Breast epithelium (tissue), 4 donors: Measurements from ENCODE around the gene BSND. TPM values are rescaled to one million over a fixed set of nuclear protein-coding genes. Genes with fewer than 3 reads are reported as not detected.

ENCODE experiments used
- DNase-seq, 2 donors: peaks; one replicate each; pipeline ENCODE4 v3.0.0-alpha.2; 2019; ENCODE audit warnings: low spot score in 2 of 2
- H3K27ac ChIP-seq, 2 donors: fragments of 200-600 bp; sonication (generic) in 1 of 2; one replicate each; pipeline ENCODE4 v1.5.1; 2016 to 2019; ENCODE audit warnings: mild to moderate bottlenecking in 1 of 2
- H3K27me3 ChIP-seq, 2 donors: fragments of 200-600 bp; sonication (generic) in 1 of 2; one replicate each; pipeline versions ENCODE4 v1.5.1 to v1.6.0; 2017 to 2019; ENCODE audit warnings: control low read depth in 1 of 2, mild to moderate bottlenecking in 1 of 2
- H3K36me3 ChIP-seq: fragments of 200-600 bp; one replicate; pipeline ENCODE4 v1.5.1; 2019
- H3K4me1 ChIP-seq, 2 donors: fragments of 200-600 bp; sonication (generic); one replicate each; pipeline ENCODE4 v1.5.1; 2016 to 2019; ENCODE audit warnings: control low read depth in 1 of 2
- H3K4me3 ChIP-seq, 3 donors: fragments of 200-600 bp; sonication (generic); 1 replicate in 2 of 3; 2 replicates in 1 of 3; pipeline ENCODE4 v1.5.1; 2016 to 2019; ENCODE audit warnings: mild to moderate bottlenecking in 3 of 3, moderate library complexity in 2 of 3
- H3K9me3 ChIP-seq, 2 donors: fragments of 200-600 bp; sonication (generic) in 1 of 2; one replicate each; pipeline ENCODE4 v1.5.1; 2016 to 2019; ENCODE audit warnings: control low read depth in 1 of 2
- POLR2A ChIP-seq: fragments of 450-650 bp; IDR thresholded peaks from one replicate; pipeline ENCODE4 v1.6.1; 2016; ENCODE audit warnings: antibody characterized with exemption, mild to moderate bottlenecking, moderate library complexity
- POLR2AphosphoS5 ChIP-seq, 3 donors: sonication (generic); formaldehyde crosslinking; IDR thresholded peaks; one replicate each; pipeline ENCODE4 v1.6.1; 2017; ENCODE audit warnings: antibody characterized with exemption in 3 of 3
- intact Hi-C: fragments of 100-400 bp; cut with DNase I; formaldehyde crosslinking; loops from one replicate; pipeline ENCODE4 v1.15.1; 2023; ENCODE audit warnings: low total_unique reads
- total RNA-seq, 3 donors: library from RNA; depleted of rRNA; stranded (reverse); fragments of >200 nt; gene quantifications; one replicate each; pipeline ENCODE4 v1.1.0, GENCODE V29; 2016
- TF ChIP-seq, protein P1 (sequence below), 3 donors: fragments of 450-650 bp; IDR thresholded peaks; one replicate each; pipeline ENCODE4 v1.5.1; 2016 to 2017; ENCODE audit warnings: antibody characterized with exemption in 3 of 3, mild to moderate bottlenecking in 3 of 3, moderate library complexity in 3 of 3

The BSND gene
- total RNA-seq, 3 donors from 2014 or later = under 0.01 to 0.15 TPM; not detected in 1

DNA sequence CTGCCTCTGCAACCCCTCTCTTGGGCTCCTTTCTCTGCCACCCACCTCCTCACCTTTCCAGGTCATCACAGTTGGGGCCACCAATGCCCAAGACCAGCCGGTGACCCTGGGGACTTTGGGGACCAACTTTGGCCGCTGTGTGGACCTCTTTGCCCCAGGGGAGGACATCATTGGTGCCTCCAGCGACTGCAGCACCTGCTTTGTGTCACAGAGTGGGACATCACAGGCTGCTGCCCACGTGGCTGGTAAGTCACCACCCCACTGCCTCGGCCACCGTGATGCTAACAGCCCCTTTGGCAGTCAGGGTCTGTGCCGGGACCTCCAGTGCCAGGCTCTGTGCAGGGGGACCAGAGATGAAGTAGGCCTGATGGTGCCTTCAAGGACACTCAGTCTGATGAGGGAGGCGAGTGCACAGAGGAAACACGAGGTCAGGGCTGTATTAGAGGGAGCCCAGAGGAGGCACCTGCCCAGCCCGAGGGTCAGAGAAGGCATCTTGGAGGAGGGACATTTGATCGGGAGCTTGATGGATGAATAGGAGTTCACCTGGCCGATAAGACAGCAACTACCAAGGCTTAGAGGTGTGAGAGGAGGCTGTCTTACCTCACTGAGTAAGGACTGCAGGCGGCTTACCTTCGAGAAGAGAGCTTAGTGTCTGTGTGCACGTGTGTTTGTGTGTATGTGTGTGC lies 58.7 kb downstream of the BSND start:
- H3K4me3 ChIP-seq = no peak overlapping the region
- no peak for TF ChIP-seq POLR2AphosphoS5 (IDR thresholded peaks at IDR 0.05)
- TF ChIP-seq, protein P1, sequence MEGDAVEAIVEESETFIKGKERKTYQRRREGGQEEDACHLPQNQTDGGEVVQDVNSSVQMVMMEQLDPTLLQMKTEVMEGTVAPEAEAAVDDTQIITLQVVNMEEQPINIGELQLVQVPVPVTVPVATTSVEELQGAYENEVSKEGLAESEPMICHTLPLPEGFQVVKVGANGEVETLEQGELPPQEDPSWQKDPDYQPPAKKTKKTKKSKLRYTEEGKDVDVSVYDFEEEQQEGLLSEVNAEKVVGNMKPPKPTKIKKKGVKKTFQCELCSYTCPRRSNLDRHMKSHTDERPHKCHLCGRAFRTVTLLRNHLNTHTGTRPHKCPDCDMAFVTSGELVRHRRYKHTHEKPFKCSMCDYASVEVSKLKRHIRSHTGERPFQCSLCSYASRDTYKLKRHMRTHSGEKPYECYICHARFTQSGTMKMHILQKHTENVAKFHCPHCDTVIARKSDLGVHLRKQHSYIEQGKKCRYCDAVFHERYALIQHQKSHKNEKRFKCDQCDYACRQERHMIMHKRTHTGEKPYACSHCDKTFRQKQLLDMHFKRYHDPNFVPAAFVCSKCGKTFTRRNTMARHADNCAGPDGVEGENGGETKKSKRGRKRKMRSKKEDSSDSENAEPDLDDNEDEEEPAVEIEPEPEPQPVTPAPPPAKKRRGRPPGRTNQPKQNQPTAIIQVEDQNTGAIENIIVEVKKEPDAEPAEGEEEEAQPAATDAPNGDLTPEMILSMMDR (IDR thresholded peaks at IDR 0.05) = no peak
- no peak for TF ChIP-seq POLR2A
- intact Hi-C loops = no loop called here
- DNase-seq = peak in 1 of 2 donors; percentile 43
- no peaks in the 10 kb centered on the region for H3K4me1 ChIP-seq
- H3K9me3 ChIP-seq = no peaks in the 10 kb centered on the region
- no peaks in the 10 kb centered on the region for H3K36me3 ChIP-seq
- no peak overlapping the region for H3K27ac ChIP-seq
- no peaks in the 10 kb centered on the region for H3K27me3 ChIP-seq

DNA sequence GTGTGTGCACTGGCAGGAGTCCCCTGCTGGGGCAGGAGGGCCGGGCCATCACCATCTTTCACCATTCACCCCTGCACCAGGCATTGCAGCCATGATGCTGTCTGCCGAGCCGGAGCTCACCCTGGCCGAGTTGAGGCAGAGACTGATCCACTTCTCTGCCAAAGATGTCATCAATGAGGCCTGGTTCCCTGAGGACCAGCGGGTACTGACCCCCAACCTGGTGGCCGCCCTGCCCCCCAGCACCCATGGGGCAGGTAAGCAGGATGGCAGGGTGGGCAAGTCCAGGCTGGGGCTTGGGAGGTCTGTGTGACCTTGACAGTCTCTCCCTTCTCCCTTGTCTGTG lies 59.2 kb downstream of the BSND start:
- TF ChIP-seq, protein P1 (IDR thresholded peaks at IDR 0.05) = no peak
- TF ChIP-seq POLR2A = no peak
- TF ChIP-seq POLR2AphosphoS5 (IDR thresholded peaks at IDR 0.05) = no peak
- intact Hi-C loops = no loop called here
- no peaks in the 10 kb centered on the region for H3K27me3 ChIP-seq
- no peaks in the 10 kb centered on the region for H3K36me3 ChIP-seq
- no peak overlapping the region for H3K27ac ChIP-seq
- H3K4me1 ChIP-seq = no peaks in the 10 kb centered on the region
- peak in 1 of 2 donors; percentile 43 for DNase-seq
- H3K9me3 ChIP-seq = no peaks in the 10 kb centered on the region
- H3K4me3 ChIP-seq = no peak overlapping the region

DNA sequence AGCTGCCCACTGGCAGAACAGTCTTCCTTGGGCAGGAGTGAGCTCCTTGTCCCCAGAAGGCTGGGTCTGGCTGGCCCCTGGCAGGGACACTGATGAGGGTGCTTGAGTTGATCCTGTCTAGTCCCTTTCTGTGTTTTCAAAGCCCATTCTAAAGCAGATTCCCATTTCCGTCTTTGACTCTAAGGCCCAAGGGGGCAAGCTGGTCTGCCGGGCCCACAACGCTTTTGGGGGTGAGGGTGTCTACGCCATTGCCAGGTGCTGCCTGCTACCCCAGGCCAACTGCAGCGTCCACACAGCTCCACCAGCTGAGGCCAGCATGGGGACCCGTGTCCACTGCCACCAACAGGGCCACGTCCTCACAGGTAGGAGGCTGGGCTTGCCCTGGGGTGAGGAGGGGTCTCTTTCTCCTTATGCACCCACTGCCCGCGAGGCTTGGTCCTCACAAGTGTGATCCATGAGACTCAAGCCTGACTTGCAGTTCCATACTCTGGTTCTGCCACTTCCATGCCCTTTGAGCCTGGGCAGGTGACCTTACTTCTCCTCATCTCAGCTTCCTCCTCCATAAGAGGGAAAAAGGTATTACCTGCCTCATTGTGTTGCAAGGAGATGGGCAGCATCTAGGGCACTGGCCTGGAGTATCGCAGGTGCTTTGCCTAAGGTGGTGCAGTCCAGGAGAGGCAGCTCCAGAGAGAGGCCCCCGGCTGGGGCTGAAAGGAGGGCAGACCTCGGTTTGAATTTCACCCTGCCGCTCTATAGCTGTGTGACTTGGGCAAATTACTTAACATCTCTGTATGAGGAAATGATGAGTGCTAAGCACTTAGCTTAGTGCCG lies 60.8 kb downstream of the BSND start:
- intact Hi-C loops = loop anchor here (5.0 kb wide), 1 partner anchor 1653 kb away; no protein-coding TSS in a partner anchor
- Histone ChIP-seq H3K4me3 (no peak overlapping the region), H3K4me1 (peaks cover 0 to under 1% of the 10 kb centered on the region in 2 donors), H3K27ac (no peak overlapping the region), H3K9me3 (no peaks in the 10 kb centered on the region), H3K27me3 (no peaks in the 10 kb centered on the region), H3K36me3 (no peaks in the 10 kb centered on the region)
- DNase-seq = peak in 1 of 2 donors; percentile 48
- TF ChIP-seq POLR2AphosphoS5 (IDR thresholded peaks at IDR 0.05) (no peak), POLR2A (no peak)
- TF ChIP-seq, protein P1 (IDR thresholded peaks at IDR 0.05) = no peak

DNA sequence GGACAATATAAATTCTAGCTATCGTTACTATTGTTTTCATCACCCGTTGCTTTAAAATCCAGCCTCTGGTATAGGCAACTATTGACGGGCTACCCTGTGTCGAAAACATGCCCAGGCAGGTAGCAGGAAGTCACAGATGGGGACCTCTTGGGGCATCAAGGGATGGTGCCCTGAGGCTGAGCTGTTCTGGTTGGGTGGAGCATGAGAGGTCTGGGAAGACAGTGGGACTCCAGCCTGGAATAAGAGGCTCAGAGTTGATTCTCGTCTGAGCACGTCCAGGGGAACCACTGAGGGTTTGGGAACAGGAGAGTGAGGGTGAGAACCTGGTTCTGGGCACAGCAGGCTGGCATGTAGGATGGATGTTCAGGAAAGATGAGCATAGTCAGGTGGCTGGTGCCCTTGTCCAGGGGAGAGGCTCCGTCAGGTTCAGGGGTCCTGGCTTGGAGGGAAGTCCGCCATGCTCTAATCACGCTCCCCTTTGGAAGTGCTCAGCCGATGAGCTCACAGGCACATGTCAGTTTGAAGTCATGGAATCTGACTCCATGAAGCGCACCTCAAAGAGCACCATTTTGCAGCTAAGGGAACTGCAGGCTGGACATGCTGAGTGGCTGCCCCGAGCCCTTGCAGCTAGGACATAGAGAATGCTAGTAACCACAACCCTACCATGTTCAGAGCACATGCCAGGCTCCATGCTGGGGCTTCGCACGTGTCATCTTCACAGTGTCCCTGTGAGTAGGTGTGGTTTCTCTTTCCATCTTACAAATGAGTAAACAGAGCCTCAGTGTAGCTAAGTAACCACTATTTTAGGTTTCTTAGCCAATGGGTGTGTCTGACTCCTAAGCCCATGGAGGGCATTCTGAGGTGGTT lies 61.6 kb downstream of the BSND start:
- Histone ChIP-seq H3K27me3 (no peaks in the 10 kb centered on the region), H3K36me3 (no peaks in the 10 kb centered on the region), H3K4me3 (no peak overlapping the region), H3K27ac (no peak overlapping the region), H3K4me1 (peaks cover 0 to 8% of the 10 kb centered on the region in 2 donors), H3K9me3 (no peaks in the 10 kb centered on the region)
- no peak for TF ChIP-seq POLR2A
- TF ChIP-seq POLR2AphosphoS5 (IDR thresholded peaks at IDR 0.05) = no peak
- TF ChIP-seq, protein P1 (IDR thresholded peaks at IDR 0.05) = no peak
- peak in 1 of 2 donors; percentile 45 for DNase-seq
- intact Hi-C loops = loop anchor here (5.0 kb wide), 1 partner anchor 1652 kb away; no protein-coding TSS in a partner anchor
